NCI-H2107 treated with DMSO at 0.1 percent for 48 hours (cell line): ENCODE measurements around the gene PLXNA1.

Experiments used
- DNase-seq: peaks from one replicate; lab custom pipeline; 2025; ENCODE audit not compliant: unreplicated experiment; lab: John Stamatoyannopoulos, UW

The PLXNA1 gene

GRCh38 chr3:126982471-126983175 is at the start of gene PLXNA1:
Gene PLXNA1, plus strand, starts transcription at chr3:126983115. Its CDS starts 5,479 bp downstream, at chr3:126988594.
- DNase-seq: no peak

GRCh38 chr3:126934031-126934531 is 48.8 kb upstream of the PLXNA1 start:
- DNase-seq: no peak

GRCh38 chr3:126934991-126935390 is 47.9 kb upstream of the PLXNA1 start:
- no peak for DNase-seq

- DNase-seq: no peak
These were observed 47.0 kb upstream of the PLXNA1 start for GRCh38 chr3:126935756-126936509.

- DNase-seq: no peak
These were observed 46.0 kb upstream of the PLXNA1 start for GRCh38 chr3:126936853-126937425.

GRCh38 chr3:126937533-126937932 is 45.4 kb upstream of the PLXNA1 start:
- DNase-seq: no peak

GRCh38 chr3:126937973-126938372 is 44.9 kb upstream of the PLXNA1 start:
- DNase-seq: no peak

- DNase-seq: no peak
These were observed 44.2 kb upstream of the PLXNA1 start for GRCh38 chr3:126938520-126939337.

GRCh38 chr3:126939338-126939718 is 43.6 kb upstream of the PLXNA1 start:
- DNase-seq: no peak

- DNase-seq: no peak
These were observed 43.2 kb upstream of the PLXNA1 start for GRCh38 chr3:126939733-126940132.

- DNase-seq: no peak
These were observed 41.1 kb upstream of the PLXNA1 start for GRCh38 chr3:126941721-126942270.

- no peak for DNase-seq
These were observed 38.6 kb upstream of the PLXNA1 start for GRCh38 chr3:126944089-126944965.

GRCh38 chr3:126945171-126945721 is 37.7 kb upstream of the PLXNA1 start:
- DNase-seq: no peak

GRCh38 chr3:126945891-126946290 is 37.0 kb upstream of the PLXNA1 start:
- DNase-seq: no peak

- no peak for DNase-seq
These were observed 36.5 kb upstream of the PLXNA1 start for GRCh38 chr3:126946405-126946804.

GRCh38 chr3:126947429-126947828 is 35.5 kb upstream of the PLXNA1 start:
- no peak for DNase-seq

- DNase-seq: no peak
These were observed 33.9 kb upstream of the PLXNA1 start for GRCh38 chr3:126948980-126949535.

- no peak for DNase-seq
These were observed 31.4 kb upstream of the PLXNA1 start for GRCh38 chr3:126951561-126951960.

GRCh38 chr3:126952261-126952982 is 30.5 kb upstream of the PLXNA1 start:
- no peak for DNase-seq
